Stimulated activated CD8-positive, alpha-beta memory T cell treated with anti-CD3 and anti-CD28 coated beads, Interleukin-4, amount 100 ng/mL, for 4 hours (primary cell): ENCODE measurements around the gene KRT15.

ENCODE experiments used
- DNase-seq, 2 donors: peaks; one replicate each; pipeline ENCODE4 v3.0.0-alpha.2; 2020; ENCODE audit warnings: low read depth in 2 of 2, low spot score in 1 of 2

Gene KRT15

DNA sequence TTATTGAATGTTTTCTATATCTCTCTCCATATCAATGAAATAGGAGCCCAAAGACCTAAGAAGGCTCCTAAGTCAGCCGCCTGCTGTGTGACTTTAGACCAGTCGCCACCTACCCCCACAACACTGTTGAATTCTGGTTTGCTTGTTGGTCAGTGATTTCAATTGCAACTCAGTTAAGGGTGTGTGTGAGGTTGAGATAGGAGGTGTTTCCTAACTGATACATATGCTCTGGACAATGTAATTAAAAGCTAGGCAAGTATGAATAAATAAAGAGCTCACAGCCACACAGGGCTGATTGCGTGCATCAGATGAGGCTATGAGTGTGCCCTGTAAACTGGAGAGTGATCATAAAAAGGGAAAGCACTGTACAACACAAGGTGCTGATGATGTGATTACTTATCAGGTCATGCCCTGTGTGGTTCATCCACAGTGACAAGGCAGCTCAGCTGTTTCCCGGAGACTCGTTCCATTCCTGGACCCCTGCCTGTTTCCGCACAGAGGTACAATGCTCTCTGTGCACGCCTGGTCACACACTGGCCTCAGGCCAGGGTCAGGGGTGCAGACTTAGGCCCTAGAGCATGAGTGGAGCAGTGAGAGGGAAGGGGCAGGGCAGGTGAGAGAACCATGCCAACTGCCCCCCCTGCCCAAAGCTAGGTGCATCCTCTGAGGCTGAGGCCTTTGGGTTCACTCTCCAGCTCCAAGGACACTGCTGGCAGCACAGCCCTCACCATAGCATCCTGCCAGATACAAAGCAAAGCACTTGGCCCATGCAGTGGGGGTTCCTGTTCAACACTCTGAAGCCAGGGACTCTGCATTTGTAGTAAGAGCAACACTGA lies 34.5 kb downstream of the KRT15 start:
- DNase-seq, result no peak

GRCh38 chr17:41483531-41483930 lies 35.2 kb downstream of the KRT15 start:
- no peak for DNase-seq

GRCh38 chr17:41481036-41481435 lies 37.7 kb downstream of the KRT15 start, which contains the start of gene KRT35:
Gene KRT35, minus strand, starts transcription at chr17:41481151. Its CDS starts 54 bp downstream, at chr17:41481097.
- no peak for DNase-seq

DNA sequence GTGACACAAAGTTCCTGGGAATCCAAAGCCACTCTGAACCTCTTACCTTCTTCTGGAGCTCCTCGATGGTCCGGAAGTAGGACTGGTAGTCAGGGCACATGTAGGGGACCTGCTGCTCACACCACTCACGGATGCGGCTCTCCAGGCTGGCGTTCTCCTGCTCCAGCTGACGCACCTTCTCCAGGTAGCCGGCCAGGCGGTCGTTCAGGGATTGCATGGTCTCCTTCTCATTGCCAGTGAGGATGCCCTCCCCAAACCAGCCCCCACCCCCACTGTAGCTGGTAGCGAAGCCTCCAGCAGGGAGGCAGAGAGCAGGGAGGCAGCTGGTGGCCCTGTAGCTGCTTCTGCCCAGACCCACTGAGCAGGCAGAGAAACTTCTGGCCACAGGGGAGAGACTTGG lies 38.1 kb downstream of the KRT15 start:
- DNase-seq, result no peak

- no peak for DNase-seq
These were observed 38.6 kb downstream of the KRT15 start for GRCh38 chr17:41480136-41480535.

DNA sequence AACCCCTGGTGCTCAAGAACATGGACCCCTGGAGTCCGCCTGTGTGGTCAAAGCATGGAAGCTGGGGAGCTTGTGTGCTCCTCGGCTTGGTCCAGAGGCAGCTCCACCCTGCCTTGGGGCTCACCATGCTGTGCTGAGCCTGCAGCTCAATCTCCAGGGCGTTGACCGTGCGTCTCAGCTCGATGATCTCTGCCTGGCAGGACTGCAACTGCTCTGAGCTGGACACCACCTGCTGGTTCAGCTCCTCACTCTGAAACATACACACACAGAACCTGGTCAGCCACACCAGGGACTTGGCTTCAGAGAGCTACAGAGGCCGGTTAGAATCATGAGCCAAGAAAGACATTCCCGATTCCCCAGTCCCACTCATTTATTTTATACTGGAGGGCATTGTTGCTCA lies 40.5 kb downstream of the KRT15 start:
- no peak for DNase-seq

DNA sequence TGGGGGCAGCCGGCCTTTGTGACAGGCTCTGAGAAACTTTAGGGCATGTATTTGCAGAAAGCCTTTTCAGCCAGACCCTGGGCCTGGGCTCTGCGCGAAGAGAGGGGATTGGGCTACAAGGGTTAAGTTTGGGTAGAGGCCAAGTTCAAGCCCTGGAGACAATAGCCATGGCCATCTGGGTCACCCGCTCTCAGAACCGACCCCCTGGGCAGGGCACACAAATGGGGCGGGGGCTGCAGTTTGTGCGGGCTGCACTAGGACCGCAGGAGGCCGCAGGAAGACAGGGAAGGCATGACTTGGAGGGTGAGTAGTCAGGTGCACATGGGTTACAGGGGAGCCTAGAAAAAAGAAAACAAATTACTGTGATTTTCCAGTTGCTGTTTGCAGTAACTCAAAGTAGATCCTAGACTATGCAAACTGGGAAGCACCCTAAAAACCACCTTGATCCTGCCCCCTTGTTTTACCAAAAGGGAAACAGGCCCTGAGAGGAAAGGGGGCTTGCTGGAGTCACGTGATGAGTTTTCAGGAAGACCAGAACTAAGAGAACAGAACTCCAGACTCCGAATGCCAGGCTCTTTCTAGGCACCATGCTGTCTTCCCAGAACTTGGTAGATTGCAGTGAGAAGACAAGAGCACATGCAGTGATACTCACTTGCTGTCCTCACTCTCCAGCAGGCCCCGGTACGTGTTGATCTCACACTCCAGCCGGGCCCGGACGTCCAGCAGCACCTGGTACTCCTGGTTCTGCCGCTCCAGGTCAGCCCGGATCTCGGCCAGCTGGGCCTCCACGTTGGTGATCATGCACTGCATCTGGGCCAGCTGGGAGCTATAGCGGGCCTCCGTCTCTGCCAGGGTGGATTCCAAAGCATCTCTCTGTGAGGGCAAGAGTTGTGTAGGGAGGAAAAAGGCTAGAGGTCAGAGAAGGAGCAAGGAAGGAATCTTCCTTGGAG lies 41.5 kb downstream of the KRT15 start:
- DNase-seq, result no peak

DNA sequence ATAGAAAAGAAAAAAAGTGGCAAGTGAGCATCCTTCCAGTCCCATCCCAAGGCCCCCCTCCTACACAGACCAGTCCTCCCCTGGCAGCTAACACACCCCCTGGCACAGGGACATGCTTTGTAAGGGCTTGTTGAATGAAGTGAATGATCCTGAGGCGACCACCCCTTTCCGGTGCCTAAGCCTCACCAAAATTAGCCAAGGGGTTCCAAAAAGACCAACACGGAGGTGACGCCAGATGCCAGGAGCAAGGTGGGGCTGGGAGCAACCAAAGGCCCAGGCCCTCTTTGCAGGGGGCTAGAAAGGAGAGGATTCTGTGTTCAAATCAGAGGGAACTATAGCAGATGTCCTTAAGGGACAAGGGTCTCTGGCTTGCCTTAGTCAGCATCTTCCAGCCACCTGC lies 43.3 kb downstream of the KRT15 start:
- no peak for DNase-seq

GRCh38 chr17:41474863-41475262 lies 43.8 kb downstream of the KRT15 start:
- DNase-seq, result no peak

DNA sequence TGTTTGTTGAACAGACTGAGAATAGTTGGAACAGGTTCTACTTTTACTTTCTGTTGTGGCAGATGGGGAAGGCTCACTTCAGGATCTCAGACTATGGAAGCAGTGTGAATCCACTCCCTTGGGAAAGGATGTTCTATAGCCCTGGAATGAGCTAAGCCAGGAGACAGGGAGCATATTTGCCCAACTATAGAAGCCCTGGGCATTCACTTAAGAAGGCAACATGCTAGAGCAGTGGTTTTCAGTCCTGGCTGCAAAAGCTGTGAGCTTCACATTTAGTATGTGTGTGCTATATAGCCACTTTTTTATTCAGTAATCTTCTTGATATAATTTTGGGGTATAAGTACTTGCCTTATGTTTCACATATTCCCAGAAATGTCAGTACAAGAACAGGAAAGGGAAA lies 50.3 kb downstream of the KRT15 start:
- DNase-seq, result no peak

GRCh38 chr17:41467561-41467960 lies 51.1 kb downstream of the KRT15 start:
- DNase-seq, result no peak

DNA sequence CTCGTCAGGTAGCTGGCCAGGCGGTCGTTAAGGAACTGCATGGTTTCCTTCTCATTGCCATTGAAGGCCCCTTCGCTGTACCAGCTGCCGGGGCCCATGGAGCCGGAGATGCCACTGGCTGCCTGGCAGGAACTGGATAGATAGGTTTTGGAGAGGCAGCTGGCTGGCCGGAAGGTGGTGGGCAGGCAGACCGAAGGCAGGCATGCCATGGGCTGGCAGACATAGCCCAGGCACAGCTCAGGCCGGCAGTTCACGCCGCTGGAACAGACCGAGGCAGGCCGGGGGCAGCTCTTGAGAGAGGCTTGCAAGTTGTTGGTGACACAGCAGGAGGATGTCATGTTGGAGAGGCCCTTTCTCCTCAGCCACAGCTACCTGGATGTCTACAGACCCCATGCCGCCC lies 51.7 kb downstream of the KRT15 start, which contains the start of gene KRT32:
Gene KRT32 (minus strand): TSS at position 399 of the 400 bp plus-strand sequence. CDS start 61 bp downstream, at position 338.
- DNase-seq, result no peak

DNA sequence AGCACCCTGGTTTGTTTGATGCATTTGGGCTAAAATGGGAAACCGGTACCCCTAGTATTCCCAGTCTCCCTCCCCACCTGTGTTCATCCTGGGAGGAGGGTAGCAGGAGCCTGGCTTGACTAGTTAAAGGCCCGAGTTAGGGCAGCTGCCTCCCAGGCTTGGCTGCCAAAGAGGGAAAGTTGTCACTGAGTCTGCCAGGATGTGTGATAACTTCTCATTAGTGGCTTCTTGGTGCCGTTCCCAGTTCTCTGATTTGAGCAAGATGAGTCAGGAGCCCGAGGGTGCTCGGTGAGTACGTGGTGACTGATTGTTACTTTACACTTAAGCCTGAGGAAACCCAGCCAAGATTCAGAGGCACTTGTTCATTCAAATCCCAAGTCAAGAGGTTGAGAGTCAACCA lies 54.0 kb downstream of the KRT15 start:
- DNase-seq, result no peak

DNA sequence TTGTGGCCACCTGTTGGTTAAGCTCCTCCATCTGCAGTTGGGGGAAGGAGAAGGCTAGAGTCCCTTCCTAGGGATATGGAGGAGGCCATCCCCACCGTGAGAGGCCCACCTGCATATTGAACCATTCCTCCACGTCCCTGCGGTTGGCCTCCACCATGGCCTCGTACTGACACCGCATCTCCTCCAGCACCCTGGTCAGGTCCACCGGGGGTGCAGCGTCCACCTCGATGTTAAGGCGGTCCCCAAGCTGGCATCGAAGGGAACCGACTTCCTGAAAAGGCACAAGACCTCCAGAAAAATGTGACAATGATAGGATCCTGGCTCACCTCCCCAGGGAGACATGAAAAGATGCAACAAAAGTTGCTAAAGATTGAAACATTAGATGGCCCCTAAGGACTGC lies 54.5 kb downstream of the KRT15 start:
- no peak for DNase-seq

DNA sequence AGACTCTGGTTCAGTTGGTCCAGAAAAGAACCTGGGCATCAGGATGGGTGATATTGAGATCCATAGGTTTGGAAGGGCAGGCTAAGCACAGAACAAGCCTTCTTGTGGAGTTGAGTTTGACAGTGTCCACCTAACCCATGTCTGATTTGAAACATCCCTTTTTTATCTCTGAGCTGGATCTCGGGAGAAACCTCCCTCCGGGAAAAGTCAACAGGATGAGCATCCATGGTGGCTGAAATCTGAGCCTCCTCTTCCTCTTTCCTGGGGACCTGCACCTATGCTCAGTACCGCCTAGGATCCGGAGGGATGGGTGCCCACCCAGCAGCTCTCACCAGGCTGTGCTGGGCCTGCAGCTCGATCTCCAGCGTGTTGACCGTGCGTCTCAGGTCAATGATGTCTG lies 54.9 kb downstream of the KRT15 start:
- no peak for DNase-seq
